ENCODE results near the gene KRABD2.
A peak's percentile ranks its signal among the peaks of the same experiment; 100 is the strongest.
"Not testable (repeated sequence)": the region's sequence is repeated elsewhere in the genome, so short reads cannot be mapped to it uniquely, and the experiment has no call there.

Gene KRABD2

DNA sequence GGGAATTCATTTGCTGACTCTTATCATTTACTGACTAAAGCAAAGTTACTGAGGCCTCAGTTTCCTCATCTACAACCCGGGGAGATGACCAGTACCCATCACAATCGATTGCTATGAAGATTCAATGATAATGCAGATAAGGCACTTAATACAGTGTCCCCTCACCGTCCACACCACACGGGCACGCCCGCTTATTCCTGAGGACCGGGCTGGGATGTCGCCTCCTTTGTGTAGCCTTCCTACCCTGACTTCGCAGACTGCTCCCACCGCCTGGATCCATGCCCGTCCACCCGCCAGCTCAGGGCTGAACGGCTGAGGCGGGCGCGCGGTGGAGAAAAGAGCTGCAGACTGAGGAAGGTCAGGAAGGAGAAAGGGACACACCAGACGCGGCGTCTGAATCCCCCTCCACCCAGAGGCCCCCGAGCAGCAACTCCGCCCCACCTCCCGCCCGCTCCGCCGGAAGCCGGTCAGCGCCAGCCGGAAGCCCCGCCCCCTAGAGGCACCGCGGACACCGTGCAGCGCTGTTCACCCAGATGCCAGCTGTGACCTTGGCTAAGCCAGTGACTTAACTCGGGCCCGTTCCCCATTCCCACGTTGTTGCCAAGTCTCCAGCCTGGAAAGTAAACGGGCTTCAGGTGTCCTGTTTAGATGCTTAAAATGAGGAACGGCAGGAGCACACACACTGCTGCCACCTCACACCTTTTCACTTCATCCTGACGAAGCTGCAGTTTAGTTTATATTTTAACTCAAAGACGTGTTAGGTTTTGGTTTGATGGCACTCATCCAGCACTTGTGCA lies at the start of gene KRABD2:
Gene KRABD2 (minus strand): TSS at position 434 of the 797 bp plus-strand sequence.
- DNase-seq (ENCODE audit: low read depth): peak; percentile 41

- no peak for DNase-seq (ENCODE audit: low read depth)
These were observed 45.1 kb upstream of the KRABD2 start for GRCh38 chr17:8421571-8421970.

GRCh38 chr17:8420041-8420934 lies 43.8 kb upstream of the KRABD2 start:
- DNase-seq (ENCODE audit: low read depth): peak; percentile 41

DNA sequence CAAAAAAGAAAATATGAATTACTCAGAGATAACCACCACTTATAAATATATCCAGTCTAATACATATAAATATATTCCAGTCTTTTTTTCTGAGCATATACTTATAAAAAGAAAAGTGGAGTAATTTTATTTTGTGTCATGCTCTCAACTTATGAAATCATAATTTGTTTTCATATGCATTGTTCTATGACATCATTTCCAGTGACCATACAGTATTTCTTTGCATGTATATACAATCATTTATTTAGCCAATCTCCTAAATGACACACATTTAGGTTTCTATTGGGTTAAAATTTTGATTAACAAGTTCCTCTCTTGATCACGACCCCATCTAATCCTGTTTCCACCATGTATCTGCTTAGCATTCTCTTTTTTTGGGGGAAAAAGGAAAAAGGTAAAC lies 42.8 kb upstream of the KRABD2 start:
- no peak for DNase-seq (ENCODE audit: low read depth)

- DNase-seq (ENCODE audit: low read depth): no peak
These were observed 42.0 kb upstream of the KRABD2 start for GRCh38 chr17:8418471-8418870.

- DNase-seq (ENCODE audit: low read depth): no peak
These were observed 41.3 kb upstream of the KRABD2 start for GRCh38 chr17:8417806-8418205.

GRCh38 chr17:8413938-8414337 lies 37.4 kb upstream of the KRABD2 start:
- DNase-seq (ENCODE audit: low read depth): no peak

DNA sequence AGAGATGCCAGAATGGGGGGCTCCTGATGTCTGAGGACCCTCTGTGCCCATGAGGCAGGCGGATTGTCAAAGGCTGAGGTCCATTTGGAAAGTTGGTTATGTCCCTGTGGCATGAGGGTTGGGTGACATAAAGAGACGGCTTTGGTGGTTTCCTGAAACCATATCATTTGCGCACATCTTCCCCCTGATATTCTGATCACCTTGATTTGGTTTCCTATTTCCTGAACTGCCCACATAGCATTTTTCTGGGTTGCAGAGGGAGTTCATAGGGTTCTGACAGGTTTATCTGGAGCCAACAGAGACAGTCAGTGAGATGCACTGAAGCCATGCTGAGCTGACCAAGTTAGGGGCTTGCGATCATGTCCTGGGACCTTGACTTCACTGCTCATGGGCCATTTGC lies 36.8 kb upstream of the KRABD2 start:
- DNase-seq (ENCODE audit: low read depth): no peak

DNA sequence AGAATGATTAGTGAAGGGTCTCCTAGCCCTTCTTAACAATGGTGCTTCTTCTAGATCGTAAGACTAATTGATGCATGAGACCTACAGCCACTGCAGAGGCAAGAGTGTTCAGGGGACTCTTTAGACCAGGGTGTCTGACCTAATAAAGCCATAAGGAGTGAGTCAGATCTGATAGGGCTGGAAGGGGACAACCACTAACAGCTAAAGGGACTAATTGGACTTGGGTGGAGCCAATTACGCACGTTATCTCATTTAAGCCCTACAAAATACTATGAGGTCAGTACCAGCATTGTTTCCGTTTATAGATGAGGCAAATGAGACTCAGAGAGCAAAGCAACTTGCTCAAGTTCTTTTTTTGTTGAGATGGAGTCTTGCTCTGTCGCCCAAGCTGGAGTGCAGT lies 35.6 kb upstream of the KRABD2 start:
- DNase-seq (ENCODE audit: low read depth): no peak

DNA sequence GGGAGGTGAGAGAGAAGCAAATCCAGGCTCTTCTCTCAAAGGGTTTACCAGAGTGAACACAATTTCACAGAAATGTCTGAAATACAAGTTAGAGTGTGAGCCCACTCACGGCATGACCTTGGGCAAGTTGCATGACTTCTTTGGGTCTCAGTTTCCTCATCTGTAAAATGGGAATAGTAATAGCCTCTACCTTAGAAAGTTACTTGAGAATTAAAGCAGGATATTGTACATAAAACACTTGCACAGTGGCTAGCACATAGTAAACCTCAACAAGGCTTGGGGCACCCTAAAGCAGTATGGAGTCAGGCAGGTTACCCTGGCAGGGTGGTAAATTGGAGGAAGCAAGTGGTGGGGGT lies 34.4 kb upstream of the KRABD2 start:
- DNase-seq (ENCODE audit: low read depth): no peak

- DNase-seq (ENCODE audit: low read depth): peak; percentile 83
These were observed 33.7 kb upstream of the KRABD2 start for GRCh38 chr17:8409966-8410882.

DNA sequence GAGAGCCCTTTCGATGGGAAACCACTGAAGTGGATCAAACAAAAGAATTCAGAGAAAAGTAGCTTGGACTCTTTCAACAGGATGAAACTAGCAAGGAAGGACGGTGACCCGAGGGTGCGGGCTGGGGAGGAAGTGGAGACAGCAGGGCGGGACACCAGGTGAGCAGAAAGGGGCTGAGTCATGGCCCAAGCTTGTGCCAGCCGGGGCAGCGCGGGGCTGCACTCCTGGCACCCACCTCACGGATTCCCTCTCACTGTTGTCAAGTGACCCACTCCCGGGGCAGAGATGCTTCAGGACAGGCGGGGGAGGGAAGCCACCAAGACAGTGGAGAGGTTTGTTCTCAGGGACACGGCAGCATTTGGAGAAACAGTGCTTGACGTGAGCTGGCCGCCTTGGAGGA lies 31.9 kb upstream of the KRABD2 start:
- DNase-seq (ENCODE audit: low read depth): no peak

GRCh38 chr17:8406174-8406573 lies 29.7 kb upstream of the KRABD2 start:
- DNase-seq (ENCODE audit: low read depth): no peak

DNA sequence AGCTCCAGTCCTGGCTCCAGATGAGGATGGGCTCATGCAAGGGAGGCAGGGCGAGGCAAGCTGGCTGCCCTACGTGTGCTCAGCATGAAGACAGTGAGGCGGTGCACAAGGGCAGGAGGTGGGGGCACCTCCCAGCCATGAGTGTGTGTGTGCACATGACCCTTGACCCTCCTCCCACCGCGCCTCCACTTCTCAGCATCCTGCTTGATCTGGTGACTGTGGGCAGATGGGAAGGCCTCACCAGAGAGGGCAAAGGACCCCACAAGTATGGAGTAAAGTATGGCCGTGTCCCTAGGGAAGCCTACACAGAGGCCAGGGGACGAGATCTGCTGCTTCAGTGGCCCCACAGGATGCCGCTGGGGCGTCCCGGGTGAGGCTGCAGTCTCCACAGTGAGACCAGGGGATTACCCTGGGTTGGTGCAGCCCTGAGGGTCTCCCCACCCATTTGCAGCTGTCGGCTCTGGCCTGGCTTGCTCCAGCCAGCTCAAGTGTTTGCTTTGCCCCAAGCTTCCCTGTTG lies 29.1 kb upstream of the KRABD2 start:
- DNase-seq (ENCODE audit: low read depth): no peak

GRCh38 chr17:8402921-8403536 lies 26.5 kb upstream of the KRABD2 start:
- no peak for DNase-seq (ENCODE audit: low read depth)

DNA sequence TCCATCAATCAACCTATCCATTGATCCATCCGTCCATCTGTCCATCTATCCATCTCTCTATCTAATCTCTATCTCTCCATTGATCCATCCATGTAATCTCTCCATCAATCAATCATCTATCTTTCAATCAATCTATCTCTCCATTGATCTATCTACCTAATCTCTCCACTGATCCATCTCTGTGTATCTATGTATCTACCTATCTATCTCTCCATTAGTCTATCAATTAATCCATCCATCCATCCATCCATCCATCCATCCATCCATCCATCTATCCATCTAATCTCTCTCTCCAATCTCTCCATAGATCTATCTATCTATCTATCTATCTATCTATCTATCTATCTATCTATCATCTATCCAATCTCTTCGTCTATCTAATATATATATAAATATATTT lies 24.6 kb upstream of the KRABD2 start:
- DNase-seq (ENCODE audit: low read depth): no peak

- no peak for DNase-seq (ENCODE audit: low read depth)
These were observed 22.5 kb upstream of the KRABD2 start for GRCh38 chr17:8398980-8399379.

DNA sequence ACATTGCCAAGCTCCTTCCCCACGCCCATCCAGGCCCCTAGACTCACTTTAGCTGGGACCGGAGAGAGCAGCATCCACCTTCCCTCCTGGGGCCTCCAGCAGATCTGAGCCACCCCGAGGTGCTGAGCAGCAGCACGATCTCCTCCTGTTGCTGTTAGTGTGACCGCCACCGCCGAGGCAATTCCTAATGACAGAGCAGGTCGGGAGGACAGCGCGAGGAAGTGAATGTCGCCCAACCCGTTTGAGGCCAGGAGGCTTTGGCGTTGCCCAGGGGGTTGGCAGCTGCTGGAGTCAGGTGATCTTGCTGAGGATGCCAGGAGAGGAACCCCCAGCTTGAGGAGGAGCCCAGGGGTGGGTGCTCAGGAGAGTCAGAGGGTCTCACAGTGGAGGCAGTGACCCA lies 21.1 kb upstream of the KRABD2 start, which contains the start of gene RNF222:
Gene RNF222 (minus strand): TSS at position 192 of the 400 bp plus-strand sequence. CDS start 4,366 bp downstream, outside the sequence.
- no peak for DNase-seq (ENCODE audit: low read depth)

GRCh38 chr17:8394497-8394896 lies 18.0 kb upstream of the KRABD2 start:
- not testable (repeated sequence) for DNase-seq (ENCODE audit: low read depth)

GRCh38 chr17:8393470-8394231 lies 17.1 kb upstream of the KRABD2 start:
- DNase-seq (ENCODE audit: low read depth): no peak
